Suppressor macrophage (primary cell): Measurements from ENCODE around the gene BLOC1S4.
"Not testable (repeated sequence)": the region's sequence is repeated elsewhere in the genome, so short reads cannot be mapped to it uniquely, and the experiment has no call there.

Source experiments
- DNase-seq, 4 experiments: peaks; one replicate each; pipeline ENCODE4 v3.0.0-alpha.2; 2020 to 2022

Gene BLOC1S4

DNA sequence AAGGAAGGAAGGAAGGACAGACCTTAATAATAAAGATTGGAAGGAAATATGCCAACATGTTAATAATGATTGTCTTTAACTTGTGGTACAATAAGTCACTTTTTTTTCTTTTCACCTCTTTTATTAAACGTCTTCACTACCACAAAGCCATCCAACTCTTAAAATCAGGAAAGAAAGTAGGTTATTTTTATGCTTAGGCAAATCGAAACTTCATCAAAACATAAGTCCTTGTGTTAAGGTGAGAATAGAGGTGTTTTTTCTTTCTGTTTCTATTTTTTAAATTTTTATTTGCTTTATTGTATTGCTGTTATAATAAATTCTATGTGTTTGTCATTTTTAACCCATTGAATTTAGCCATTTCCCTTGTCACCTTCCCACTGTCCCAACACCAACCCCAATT lies 26.5 kb downstream of the BLOC1S4 start:
- no peak for DNase-seq

DNA sequence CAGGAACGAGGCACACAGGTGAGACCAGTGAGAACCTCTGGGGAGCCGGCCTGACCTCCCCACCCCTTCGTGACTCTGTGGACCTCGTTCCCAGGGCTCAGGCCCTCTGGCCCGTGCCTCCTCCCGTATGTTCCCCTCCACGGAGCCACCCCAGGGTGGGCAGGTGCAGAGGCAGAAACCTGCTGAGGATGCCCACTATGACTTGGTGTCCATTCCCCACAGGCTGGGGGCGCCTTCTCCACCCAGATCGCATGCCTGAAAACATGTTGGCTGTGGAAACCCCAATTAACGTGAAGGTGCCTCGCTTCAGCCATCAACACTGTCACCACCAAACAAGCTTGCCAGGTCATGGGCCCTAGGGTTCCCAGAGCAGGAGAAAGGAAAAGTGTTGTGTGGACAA lies 27.0 kb downstream of the BLOC1S4 start:
- no peak for DNase-seq

DNA sequence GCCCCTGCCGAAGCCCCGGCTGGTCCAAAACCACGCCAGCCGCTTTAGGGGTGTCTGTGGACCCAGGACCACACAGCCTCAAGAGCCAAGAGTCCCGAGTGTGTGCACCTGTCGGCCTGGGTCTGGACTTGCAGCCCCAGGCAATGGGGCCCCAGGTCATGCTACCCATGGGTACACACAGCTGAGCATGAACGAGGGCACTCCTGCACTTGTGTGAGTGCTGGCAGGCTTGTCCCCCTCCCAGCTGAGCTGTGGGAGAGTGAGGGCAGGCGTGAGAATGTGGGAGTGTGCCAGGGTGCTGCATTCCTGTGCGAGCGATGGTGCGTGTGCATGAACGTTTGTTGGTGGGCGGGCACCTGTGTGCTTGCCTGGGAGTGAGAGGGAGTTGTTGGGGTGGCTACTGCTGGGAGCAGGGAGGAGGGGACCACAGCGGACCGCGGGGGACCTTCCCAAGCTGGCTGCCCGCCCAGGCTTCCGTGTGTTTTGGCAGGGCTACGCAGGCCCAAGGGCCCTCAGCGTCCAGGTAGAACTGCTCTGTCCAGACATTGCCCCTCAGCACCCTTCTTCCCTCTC lies 30.8 kb downstream of the BLOC1S4 start:
- no peak for DNase-seq

DNA sequence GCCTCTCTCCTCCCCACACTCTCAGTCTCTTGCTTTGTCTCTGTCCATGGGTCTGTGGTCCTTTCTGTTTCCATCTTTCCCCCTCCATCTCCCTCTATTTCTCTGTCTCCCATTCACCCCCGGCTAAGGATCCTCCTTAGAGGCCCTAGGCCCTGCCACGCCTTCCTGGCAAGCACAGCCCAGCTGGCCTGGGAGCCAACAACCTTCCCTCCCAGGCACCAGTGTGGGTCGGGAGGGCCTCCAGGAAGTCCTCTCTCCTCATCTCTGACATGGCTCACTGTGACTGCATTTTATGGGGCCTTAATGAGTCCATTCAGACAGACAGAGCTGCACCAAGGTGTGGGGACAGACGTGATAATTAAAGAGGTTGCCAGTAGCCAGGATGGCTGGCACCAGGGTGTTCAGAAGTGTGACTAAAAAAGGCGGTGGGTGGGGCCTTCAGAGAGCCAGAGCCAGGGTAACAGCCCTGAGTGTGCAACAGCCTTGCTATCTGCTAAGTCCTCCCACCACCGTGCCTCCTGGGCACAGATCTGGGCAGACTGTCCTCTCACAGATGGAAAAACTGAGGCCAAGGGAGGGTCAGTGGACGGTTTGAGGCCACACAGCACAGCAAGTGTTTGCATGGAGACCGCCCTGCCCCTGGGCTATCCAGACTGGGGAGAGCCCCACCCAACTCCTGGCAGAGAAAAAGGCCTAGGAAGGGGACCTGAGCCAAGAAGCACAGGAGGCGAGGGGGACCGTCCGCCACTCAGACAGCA lies 31.5 kb downstream of the BLOC1S4 start:
- no peak for DNase-seq

DNA sequence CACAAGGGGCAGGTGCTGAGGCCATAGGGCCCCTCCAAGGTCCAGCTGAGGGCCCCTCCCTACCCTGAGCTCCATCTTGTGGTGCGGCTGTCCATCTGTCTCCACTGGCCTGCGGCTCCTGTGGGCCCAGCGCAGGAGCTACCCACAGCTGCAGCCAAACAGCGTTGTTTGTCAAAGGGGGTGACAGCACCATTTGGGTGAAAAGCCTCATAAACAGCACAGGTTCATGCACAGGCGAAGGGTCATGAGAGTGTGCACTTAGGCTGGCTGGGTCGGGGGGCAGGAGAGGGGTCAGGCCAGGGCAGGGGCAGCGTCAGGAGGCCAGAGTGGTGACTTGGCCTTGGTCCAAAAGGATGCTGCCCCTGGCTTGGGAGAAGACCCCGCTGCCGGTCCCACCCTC lies 32.3 kb downstream of the BLOC1S4 start:
- DNase-seq, result no peak

DNA sequence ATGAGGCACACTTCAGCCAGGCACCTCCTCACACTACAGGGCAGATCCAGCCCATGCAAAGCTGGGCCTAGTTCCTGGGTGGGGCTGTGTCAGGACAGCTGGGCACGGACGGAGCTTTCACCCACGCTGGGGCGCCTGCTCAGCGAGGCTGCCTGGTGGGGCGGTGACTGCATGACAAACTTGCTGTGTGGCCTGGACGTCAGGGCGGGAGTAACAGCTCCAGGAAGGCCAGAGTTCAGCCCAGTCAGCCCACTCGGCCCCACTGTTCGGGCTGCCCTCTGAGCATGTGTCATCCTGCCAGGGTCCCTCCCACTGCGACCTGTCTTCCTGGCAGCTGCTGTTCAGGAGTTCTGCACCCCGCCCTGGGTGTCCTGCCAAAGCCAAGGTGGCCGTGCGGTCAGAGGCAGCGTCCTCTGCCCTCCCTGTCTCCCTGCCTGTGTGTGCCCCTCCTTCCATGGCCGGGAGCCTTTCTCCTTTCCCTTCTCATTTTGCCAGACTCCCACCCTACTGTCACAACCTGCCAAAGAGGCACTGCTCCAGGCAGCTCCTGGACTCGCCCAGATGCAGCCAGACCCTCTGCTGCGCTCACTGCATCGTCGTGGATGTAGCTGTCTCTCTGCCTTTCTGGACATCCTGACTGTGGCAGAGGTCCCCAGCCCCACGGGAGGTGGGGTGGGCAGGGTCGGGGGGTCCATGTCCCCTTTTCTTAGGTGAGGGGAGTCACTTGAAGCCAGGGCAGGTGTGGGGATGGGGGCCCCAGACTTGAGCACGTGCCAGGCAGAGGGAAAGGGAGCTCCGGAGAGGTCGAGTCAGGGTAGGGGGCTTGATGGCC lies 33.6 kb downstream of the BLOC1S4 start:
- DNase-seq, result peak; percentile 69 to 88 (median 82)

DNA sequence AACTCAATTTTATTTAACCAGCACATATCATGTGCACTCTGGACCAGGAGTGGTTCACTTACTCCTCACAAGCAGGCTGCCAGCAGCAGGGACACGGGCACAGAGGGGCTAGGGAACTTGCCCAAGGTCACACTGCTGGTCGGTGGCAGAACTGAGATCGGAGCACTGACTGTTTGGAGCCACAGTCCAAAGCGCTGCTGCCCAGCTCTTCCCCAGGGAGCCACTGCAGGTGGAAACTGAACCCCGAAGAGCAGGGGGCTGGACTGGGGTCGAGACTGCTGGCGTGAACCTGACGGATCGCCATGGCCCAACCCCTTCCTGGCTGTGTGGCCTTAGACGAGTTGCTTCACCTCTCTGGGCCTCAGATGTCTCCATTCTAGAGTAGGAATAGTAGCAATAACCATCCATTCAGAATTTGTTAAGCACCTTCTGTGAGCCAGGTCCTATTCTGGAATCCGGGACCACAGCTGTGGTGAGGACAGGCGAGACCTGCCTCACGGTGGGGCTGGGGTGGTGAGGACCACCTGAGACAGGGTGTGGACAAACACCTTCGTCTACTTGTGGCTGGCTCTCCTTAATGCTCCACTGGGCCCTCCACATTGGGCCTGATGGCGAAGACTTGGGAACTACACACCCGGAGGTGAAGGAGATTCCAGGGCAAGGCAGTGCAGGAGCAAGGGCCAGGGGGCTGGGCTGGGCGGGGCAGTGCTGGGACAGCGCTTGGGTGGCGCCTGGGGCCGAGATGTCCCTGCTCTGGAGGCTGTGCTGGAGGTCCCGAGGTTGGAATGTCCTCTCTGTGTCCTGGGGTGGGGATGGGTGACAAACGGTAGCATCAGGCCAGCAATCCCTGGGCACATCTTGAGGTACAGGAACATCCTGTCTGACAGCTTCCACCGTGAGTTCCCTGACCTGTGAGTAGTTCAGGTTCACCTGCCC lies 34.6 kb downstream of the BLOC1S4 start:
- DNase-seq, result no peak

DNA sequence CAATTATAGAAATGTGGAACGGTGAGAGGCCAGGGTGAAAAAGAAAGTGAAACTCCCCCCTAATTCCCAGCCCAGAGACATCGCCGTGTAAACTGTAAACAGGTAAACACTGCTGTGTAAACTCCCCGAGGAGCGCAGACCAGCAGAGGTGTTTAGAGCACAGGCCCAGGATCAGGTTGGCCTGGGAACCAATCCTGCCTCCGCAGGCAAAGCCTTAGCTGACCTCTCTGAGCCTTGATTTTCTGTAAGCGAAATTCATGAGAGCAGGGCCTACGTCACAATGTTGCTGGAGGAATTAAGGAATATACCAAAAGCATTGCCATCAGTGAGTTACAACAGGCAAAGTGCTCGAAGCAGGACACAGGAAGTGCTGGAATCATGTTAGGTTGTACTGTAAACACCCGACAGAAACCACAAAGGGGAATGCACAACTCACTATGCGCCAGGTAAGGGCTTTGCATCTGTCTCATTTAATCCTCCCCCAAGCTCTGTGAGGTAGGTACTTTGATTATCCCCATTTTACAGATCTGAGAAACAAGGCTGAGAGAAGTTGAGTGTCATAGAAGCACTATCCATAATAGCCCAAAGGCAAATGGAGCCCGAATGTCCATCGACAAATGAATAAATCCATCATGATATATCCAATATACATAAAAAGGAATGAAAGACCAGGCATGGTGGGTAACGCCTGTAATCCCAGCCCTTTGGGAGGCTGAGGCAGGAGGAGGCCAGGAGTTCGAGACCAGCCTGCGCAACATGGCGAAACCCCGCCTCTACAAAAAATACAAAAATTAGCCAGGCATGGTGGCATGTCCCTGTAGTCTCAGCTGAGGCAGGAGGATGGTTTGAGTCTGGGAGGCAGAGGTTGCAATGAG lies 35.9 kb downstream of the BLOC1S4 start:
- no peak for DNase-seq

DNA sequence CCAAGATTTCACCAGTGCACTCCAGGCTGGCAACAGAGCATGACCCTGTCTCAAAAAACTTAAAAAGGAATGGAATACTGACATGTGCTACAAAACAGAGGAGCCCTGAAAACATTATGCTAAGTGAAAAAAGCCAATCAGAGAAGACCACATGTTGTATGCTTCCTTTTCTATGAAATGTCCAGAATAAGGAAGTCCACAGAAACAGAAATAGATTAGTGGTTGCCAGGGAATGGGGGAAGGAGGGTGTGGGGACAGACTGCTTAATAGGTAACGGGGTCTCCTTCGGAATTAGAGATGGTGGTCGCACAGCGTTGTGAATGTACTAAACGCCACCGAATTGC lies 36.5 kb downstream of the BLOC1S4 start:
- DNase-seq, result peak; percentile 30 to 74 (median 56)

DNA sequence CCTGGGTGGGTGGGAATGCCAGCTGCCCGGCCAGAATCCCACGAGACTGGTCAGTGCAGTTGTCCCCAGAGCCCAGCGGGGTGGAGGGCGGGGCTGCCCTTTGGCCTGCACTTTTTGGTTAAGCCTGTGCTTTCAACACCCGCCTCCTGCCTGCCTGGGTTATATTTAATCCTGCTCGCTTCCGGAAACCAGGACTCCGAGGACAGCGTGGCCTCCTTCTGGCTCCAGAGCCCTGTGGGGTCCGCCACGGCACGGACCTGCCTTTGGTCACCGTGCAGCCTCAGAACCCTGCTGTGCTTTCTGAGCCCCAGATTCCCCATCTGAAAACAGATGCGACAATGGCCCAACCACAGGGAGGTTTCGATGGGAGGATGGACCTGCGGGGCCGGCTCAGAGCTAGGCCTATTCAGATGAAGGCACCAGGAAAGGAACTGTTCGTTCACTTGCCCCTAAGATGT lies 37.2 kb downstream of the BLOC1S4 start:
- peak in 2 of 4 experiments; percentile 39 to 43 for DNase-seq

DNA sequence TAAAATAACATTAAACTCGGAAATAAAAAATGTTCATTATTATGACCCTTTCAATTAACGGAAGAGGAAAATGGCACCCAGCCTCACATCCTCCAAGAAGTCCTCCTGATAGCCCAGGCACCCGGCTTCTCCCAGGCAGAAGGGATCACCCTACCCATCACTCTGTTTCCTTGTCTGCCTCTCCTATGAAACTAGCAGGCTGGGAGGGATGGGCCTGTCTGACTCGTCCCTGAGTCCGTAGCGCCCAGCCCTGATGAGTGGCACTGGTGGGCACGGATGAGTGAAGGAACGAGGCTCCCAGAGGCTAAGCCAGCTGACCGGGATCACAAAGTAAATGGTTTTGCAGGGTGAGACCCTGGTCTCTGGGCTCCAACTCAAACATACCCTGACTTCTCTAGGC lies 37.9 kb downstream of the BLOC1S4 start:
- no peak for DNase-seq

DNA sequence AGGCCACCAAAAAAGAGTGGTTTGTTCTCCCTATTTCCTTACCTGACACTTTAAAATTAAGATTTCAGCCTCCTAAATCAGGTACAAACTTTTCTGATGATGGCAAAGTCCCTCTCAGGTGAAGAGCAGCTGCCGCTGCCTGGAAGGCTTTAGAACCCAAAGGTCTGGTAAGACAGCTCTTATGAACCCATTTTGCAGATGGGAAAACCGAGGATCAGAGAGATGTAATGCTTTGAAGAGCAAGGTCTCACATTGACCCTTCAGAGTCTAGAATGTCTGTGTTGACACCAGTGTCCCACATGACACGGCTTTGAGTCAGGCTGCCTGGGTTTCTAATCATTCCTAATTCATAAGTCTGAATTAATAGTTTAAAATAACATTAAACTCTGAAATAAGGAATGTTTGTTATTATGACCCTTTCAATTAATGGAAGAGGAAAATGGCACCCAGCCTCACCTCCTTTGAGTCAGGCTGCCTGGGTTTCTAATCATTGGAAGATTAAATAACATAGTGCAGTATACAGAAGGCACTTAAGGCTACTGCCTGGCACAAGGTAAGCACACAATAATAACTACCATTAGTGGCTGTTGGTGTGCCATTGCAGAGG lies 38.6 kb downstream of the BLOC1S4 start:
- DNase-seq, result no peak

DNA sequence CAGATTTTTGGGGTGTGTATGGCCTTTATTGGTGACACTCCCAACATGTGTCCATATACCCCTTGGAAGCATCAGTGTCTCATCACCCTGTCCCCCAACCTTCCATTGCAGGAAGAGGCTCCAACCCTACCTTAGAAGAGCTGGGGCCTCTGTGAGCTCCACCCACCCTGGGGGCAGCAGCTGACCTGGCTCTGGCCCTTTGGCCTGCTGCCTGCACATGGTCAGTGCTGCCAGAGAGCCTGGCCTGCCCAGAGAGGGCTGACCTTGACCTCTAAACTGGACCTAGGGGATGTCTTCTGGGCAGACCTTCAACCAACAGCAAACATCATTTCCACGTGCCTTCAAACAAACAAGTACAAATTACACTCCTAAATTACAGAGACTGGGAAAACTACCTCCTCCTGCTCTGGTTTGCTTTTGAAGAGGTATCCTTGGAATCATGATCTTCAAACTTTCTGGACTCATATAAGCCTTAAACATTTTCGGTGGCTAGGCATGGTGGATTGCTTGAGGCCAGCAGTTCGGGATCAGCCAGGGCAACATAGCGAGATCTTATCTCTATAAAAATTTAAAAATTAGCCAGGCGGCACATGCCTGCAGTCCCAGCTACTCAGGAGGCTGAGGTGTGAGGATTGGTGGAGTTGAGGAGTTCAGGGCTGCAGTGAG lies 39.2 kb downstream of the BLOC1S4 start:
- DNase-seq, result no peak

DNA sequence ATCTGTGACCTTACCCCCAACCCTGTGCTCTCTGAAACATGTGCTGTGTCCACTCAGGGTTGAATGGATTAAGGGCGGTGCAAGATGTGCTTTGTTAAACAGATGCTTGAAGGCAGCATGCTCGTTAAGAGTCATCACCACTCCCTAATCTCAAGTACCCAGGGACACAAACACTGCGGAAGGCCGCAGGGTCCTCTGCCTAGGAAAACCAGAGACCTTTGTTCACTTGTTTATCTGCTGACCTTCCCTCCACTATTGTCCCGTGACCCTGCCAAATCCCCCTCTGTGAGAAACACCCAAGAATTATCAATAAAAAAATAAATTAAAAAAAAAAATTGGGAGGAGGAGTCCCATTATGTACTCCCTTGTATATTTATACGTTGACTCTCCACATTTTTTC lies 40.4 kb downstream of the BLOC1S4 start:
- not testable (repeated sequence) for DNase-seq

DNA sequence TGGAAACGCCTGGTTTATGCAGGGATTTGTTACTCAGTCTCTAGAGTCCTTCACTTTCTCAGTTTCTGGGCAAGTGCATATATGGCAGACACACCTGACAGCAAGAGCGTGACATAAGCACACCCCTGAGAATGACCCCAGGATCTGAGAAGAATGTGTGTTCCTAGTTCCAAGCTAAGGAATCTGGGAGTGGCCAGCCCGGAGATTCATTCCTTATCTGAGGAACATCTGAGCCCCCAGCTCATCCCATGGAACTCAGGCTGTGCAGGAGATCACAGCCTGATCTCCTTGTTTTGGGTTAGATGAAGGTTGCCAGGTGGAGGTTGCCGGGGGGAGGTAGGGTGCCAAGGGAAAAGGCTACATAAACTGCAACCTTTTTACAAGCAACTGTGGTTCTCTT lies 42.8 kb downstream of the BLOC1S4 start:
- DNase-seq, result no peak

DNA sequence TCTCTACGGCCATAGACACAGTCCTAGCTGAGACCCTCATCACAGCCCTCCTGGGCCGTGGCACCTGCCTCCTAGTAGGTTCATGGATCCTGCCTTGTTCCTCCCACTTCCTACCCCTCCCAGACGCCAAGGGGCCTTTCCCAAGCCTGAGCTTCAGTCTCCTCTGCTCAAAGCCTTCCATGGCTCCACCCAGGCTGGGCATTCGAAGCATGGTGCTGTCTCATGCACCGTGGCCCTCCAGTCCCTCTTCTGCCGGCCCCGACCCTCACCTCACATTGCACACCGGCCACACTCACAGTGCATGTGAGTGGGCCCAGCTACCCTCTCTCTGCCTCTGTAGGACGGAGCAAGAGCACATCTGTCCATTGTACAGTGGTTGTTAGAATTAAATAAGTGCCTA lies 44.9 kb downstream of the BLOC1S4 start:
- no peak for DNase-seq

DNA sequence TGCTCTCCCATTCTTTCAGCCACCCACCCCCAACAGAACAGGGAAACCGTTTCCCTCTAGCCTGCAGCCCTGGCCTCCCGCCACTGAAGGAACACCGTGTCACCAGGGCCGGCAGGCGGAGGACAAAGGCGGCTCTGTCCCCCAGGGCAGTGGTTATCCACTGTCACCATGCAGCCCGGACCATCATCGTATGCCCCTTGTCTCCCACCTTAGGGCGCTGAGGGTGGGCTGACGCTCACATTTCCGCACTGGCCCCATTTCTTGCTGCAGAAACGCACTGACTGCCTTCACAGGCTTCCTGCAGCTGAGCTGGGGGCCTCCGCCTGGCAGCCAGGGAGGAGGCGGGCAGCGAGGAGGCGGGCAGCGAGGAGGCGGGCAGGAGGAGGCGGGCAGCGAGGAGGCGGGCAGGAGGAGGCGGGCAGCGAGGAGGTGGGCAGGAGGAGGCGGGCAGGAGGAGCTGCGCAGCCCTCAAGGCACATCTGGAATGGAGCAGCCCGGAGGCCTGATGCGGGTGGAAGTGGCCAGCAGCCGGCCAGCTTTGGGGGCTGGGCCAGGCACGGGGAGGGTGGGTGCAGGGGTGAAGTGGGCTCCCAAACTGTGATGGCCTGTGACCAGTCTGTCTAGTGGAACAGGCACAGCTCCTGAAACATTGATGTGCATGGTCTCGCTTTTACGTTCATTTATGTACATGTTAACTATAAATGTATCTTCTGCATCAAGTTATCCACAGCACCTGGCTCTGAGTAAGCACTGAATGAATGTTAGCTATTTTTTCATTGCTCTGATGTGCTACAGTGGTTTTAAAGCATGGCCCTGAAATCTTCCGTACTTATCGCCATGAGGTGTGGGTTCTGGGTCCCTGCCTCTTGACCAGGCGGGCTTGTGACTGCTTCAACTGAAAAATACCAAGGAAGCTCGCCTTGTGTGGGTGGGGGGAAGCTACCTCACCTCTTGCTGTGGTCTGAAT lies 46.0 kb downstream of the BLOC1S4 start:
- DNase-seq, result no peak

DNA sequence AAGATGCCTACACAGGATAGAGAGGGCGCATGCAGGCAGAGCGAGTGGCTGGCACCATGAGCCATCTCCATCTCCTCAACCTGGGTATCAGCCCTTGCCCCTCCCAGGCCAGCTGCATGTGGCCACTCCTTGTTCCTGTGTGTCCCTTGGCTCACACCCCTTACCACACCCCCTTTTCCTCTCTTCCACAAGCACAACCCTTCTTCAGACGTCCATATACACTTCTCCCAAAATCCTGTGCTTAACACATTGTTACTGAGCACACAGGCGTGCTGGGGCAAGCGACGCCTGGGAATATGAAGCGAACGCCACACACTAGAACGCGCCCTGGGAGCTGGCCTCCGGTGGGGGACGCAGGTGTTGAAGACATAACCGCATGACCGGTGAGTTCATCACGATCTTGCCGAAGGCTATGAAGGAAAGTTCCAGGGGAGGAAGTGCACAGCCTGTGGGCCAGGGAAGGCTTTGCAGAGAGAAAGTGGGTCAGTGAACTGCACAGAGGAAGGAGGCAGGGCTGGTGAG lies 47.4 kb downstream of the BLOC1S4 start:
- DNase-seq, result peak in 2 of 4 experiments; percentile 31 to 38
